HG02678 (cell line): ENCODE results near the gene PAX6.

Experiments
- ATAC-seq: cut with Tn5 transposase; IDR thresholded peaks from one replicate; pipeline ENCODE4 v1.9.1; 2021; ENCODE audit warnings: mild to moderate bottlenecking, moderate library complexity; ENCODE audit not compliant: unreplicated experiment

Gene PAX6

GRCh38 chr11:31810779-31811647 is at the start of gene PAX6:
Gene PAX6, minus strand, starts transcription at chr11:31811322. Its CDS starts 4,911 bp downstream, at chr11:31806411.
- peak; percentile 53 for ATAC-seq

- ATAC-seq = no peak
Observed at GRCh38 chr11:31860391-31860790, 49.3 kb upstream of the PAX6 start.

GRCh38 chr11:31856248-31856647 is 45.1 kb upstream of the PAX6 start:
- no peak for ATAC-seq

- ATAC-seq = no peak
Observed at GRCh38 chr11:31855466-31855865, 44.3 kb upstream of the PAX6 start.

GRCh38 chr11:31850365-31850764 is 39.2 kb upstream of the PAX6 start:
- ATAC-seq = no peak

- no peak for ATAC-seq
Observed at GRCh38 chr11:31847761-31848160, 36.6 kb upstream of the PAX6 start.

GRCh38 chr11:31845331-31845730 is 34.2 kb upstream of the PAX6 start:
- ATAC-seq = no peak

GRCh38 chr11:31844351-31844750 is 33.2 kb upstream of the PAX6 start:
- no peak for ATAC-seq

GRCh38 chr11:31841435-31841834 is 30.3 kb upstream of the PAX6 start:
- ATAC-seq = no peak

GRCh38 chr11:31834237-31834636 is 23.1 kb upstream of the PAX6 start:
- ATAC-seq = no peak

- ATAC-seq = no peak
Observed at GRCh38 chr11:31830406-31830805, 19.3 kb upstream of the PAX6 start.

- no peak for ATAC-seq
Observed at GRCh38 chr11:31828217-31828616, 17.1 kb upstream of the PAX6 start.

- ATAC-seq = no peak
Observed at GRCh38 chr11:31827455-31828206, 16.5 kb upstream of the PAX6 start.

- ATAC-seq = no peak
Observed at GRCh38 chr11:31826536-31827438, 15.7 kb upstream of the PAX6 start.

GRCh38 chr11:31825838-31826484 is 14.8 kb upstream of the PAX6 start:
- ATAC-seq = no peak

- no peak for ATAC-seq
Observed at GRCh38 chr11:31824879-31825837, 14.0 kb upstream of the PAX6 start.

- no peak for ATAC-seq
Observed at GRCh38 chr11:31824332-31824878, 13.3 kb upstream of the PAX6 start.

GRCh38 chr11:31823644-31824331 is 12.7 kb upstream of the PAX6 start:
- ATAC-seq = no peak
